ENCODE results near the gene ITPRID2.

ITPRID2 gene

GRCh38 chr2:181904022-181904632, 12.6 kb downstream of the ITPRID2 start:
- peaks cover 36% of the 10 kb centered on the region for H3K36me3 ChIP-seq (replicated peaks; ENCODE audit: low read depth, low read length)
- no peak overlapping the region for H3K4me3 ChIP-seq (ENCODE audit: low read length)
- H2AFZ ChIP-seq (ENCODE audit: low read depth, low read length): no peak overlapping the region
- no peaks in the 10 kb centered on the region for H3K9me3 ChIP-seq (ENCODE audit: insufficient read depth, low read length)
- H4K20me1 ChIP-seq (ENCODE audit: insufficient read depth, low read length): no peaks in the 10 kb centered on the region
- H3K4me1 ChIP-seq (ENCODE audit: low read length): no peaks in the 10 kb centered on the region
- H3K27ac ChIP-seq (ENCODE audit: low read length): no peak overlapping the region
- no peaks in the 10 kb centered on the region for H3K79me2 ChIP-seq (ENCODE audit: low read length)
- H3K27me3 ChIP-seq (ENCODE audit: low read depth, low read length): no peaks in the 10 kb centered on the region
- TF ChIP-seq CTCF (IDR thresholded peaks at IDR 0.05; ENCODE audit: low read depth, low read length): peak; percentile 76
- TF ChIP-seq EZH2phosphoT487 (IDR thresholded peaks at IDR 0.05; ENCODE audit: low read depth): no peak
- H3K4me2 ChIP-seq (ENCODE audit: low read length): no peak overlapping the region
- H3K9ac ChIP-seq (ENCODE audit: low read length): no peak overlapping the region

- Histone ChIP-seq H3K36me3 (replicated peaks; ENCODE audit: low read depth, low read length) (peaks cover 16% of the 10 kb centered on the region), H3K27ac (ENCODE audit: low read length) (no peak overlapping the region), H3K27me3 (ENCODE audit: low read depth, low read length) (no peaks in the 10 kb centered on the region), H3K4me1 (ENCODE audit: low read length) (no peaks in the 10 kb centered on the region), H3K79me2 (ENCODE audit: low read length) (no peaks in the 10 kb centered on the region), H2AFZ (ENCODE audit: low read depth, low read length) (no peak overlapping the region), H3K9me3 (ENCODE audit: insufficient read depth, low read length) (no peaks in the 10 kb centered on the region), H3K4me3 (ENCODE audit: low read length) (no peak overlapping the region), H3K9ac (ENCODE audit: low read length) (no peak overlapping the region), H3K4me2 (ENCODE audit: low read length) (no peak overlapping the region), H4K20me1 (ENCODE audit: insufficient read depth, low read length) (no peaks in the 10 kb centered on the region)
- no peak for TF ChIP-seq EZH2phosphoT487 (IDR thresholded peaks at IDR 0.05; ENCODE audit: low read depth)
- no peak for TF ChIP-seq CTCF (IDR thresholded peaks at IDR 0.05; ENCODE audit: low read depth, low read length)
Observed at GRCh38 chr2:181907057-181907456, 15.5 kb downstream of the ITPRID2 start.

GRCh38 chr2:181907635-181908034, 16.1 kb downstream of the ITPRID2 start:
- H3K79me2 ChIP-seq (ENCODE audit: low read length): no peaks in the 10 kb centered on the region

More at GRCh38 chr2:181907635-181908034, 16.1 kb downstream of the ITPRID2 start:
- no peak overlapping the region for H3K27ac ChIP-seq (ENCODE audit: low read length)
- H3K27me3 ChIP-seq (ENCODE audit: low read depth, low read length): no peaks in the 10 kb centered on the region
- no peaks in the 10 kb centered on the region for H3K9me3 ChIP-seq (ENCODE audit: insufficient read depth, low read length)
- H4K20me1 ChIP-seq (ENCODE audit: insufficient read depth, low read length): no peaks in the 10 kb centered on the region
- no peak overlapping the region for H2AFZ ChIP-seq (ENCODE audit: low read depth, low read length)
- peaks cover 12% of the 10 kb centered on the region for H3K36me3 ChIP-seq (replicated peaks; ENCODE audit: low read depth, low read length)
- no peak overlapping the region for H3K9ac ChIP-seq (ENCODE audit: low read length)
- H3K4me2 ChIP-seq (ENCODE audit: low read length): no peak overlapping the region
- TF ChIP-seq CTCF (IDR thresholded peaks at IDR 0.05; ENCODE audit: low read depth, low read length) (no peak), EZH2phosphoT487 (IDR thresholded peaks at IDR 0.05; ENCODE audit: low read depth) (no peak)
- no peak overlapping the region for H3K4me3 ChIP-seq (ENCODE audit: low read length)
- no peaks in the 10 kb centered on the region for H3K4me1 ChIP-seq (ENCODE audit: low read length)
